B cell (primary cell): ENCODE data around the gene AFDN. TPM values are rescaled to one million over a fixed set of nuclear protein-coding genes. Genes with fewer than 3 reads are reported as not detected.

ENCODE experiments used
- ATAC-seq: fragments of 200-7000 bp; cut with Tn5 transposase; one replicate; pipeline ENCODE4 v1.10.0; 2021; ENCODE audit warnings: low read depth, mild to moderate bottlenecking, moderate number of reproducible peaks, moderate library complexity
- CTCF ChIA-PET: fragments of 350-600 bp; sonication (Branson Sonifier 250); formaldehyde crosslinking; loops from one replicate; lab custom pipeline; 2021; ENCODE audit warnings: antibody characterized with exemption, inconsistent platforms; lab: Charles Lee
- POLR2A ChIA-PET: fragments of 350-600 bp; sonication (Branson Sonifier 250); formaldehyde crosslinking; loops from one replicate; lab custom pipeline; 2021; ENCODE audit warnings: antibody characterized with exemption; lab: Charles Lee
- DNase-seq: peaks from one replicate; pipeline ENCODE4 v3.0.0; 2013
- H2AFZ ChIP-seq: 2 replicates; pipeline ENCODE4 v1.6.1; 2012; ENCODE audit warnings: mild to moderate bottlenecking, low read depth, low read length; ENCODE audit not compliant: insufficient read depth, poor library complexity, severe bottlenecking
- H3K27ac ChIP-seq, 2 donors: 1 replicate in 1 of 2; 2 replicates in 1 of 2; pipeline ENCODE4 v1.5.1; 2012 to 2013; ENCODE audit warnings: low read length in 2 of 2, mild to moderate bottlenecking in 2 of 2, moderate library complexity in 1 of 2
- H3K27me3 ChIP-seq, 4 experiments: fragments of 200-600 bp in 1 of 4; sonication (generic) in 1 of 4; replicated peaks in 1 of 4; 1 replicate in 2 of 4; 2 replicates in 2 of 4; pipeline versions ENCODE4 v1.6.1 to v1.7.0; 2013 to 2016; ENCODE audit warnings: low read length in 3 of 4, mild to moderate bottlenecking in 2 of 4, mixed read lengths in 1 of 4, moderate library complexity in 1 of 4; ENCODE audit not compliant: insufficient read depth in 4 of 4, control insufficient read depth in 3 of 4; ENCODE audit errors: control extremely low read depth in 1 of 4
- H3K36me3 ChIP-seq, 2 experiments: replicated peaks in 1 of 2; 1 replicate in 1 of 2; 2 replicates in 1 of 2; pipeline versions ENCODE4 v1.6.1 to v1.7.1; 2013; ENCODE audit warnings: low read length in 1 of 2; ENCODE audit not compliant: insufficient read depth in 2 of 2, control insufficient read depth in 1 of 2; ENCODE audit errors: control extremely low read depth in 1 of 2, extremely low read depth in 1 of 2
- H3K4me1 ChIP-seq, 2 donors: fragments of 200-600 bp in 1 of 2; sonication (generic) in 1 of 2; 1 replicate in 1 of 2; 2 replicates in 1 of 2; pipeline versions ENCODE4 v1.5.1 to v1.6.1; 2013 to 2017; ENCODE audit warnings: low read length in 2 of 2; ENCODE audit not compliant: control insufficient read depth in 2 of 2, insufficient read depth in 2 of 2
- H3K4me2 ChIP-seq: replicated peaks from 2 replicates; pipeline ENCODE3; 2012; ENCODE audit warnings: mild to moderate bottlenecking, low read depth, low read length; ENCODE audit not compliant: poor library complexity, severe bottlenecking
- H3K4me3 ChIP-seq, 5 experiments: fragments of 200-600 bp in 1 of 5; sonication (generic) in 1 of 5; 1 replicate in 3 of 5; 2 replicates in 2 of 5; pipeline versions ENCODE4 v1.5.1 to v1.7.0; 2011 to 2016; ENCODE audit warnings: low read length in 4 of 5, mild to moderate bottlenecking in 4 of 5, low read depth in 2 of 5, control low read depth in 1 of 5, moderate library complexity in 1 of 5; ENCODE audit not compliant: insufficient read depth in 1 of 5; ENCODE audit errors: control extremely low read depth in 1 of 5, extremely low read depth in 1 of 5
- H3K79me2 ChIP-seq: fragments of 200-600 bp; sonication (generic); one replicate; pipeline ENCODE4 v1.6.0; 2016; ENCODE audit warnings: low read length; ENCODE audit not compliant: control insufficient read depth, insufficient read depth
- H3K9ac ChIP-seq: fragments of 200-600 bp; sonication (generic); 2 replicates; pipeline ENCODE4 v1.6.1; 2017; ENCODE audit warnings: mild to moderate bottlenecking, low read length, moderate library complexity
- H3K9me3 ChIP-seq, 3 donors: one replicate each; pipeline versions ENCODE4 v1.6.1 to v1.7.1; 2013; ENCODE audit warnings: low read length in 2 of 3; ENCODE audit not compliant: control insufficient read depth in 2 of 3, insufficient read depth in 1 of 3; ENCODE audit errors: control extremely low read depth in 1 of 3
- H4K20me1 ChIP-seq: 2 replicates; pipeline ENCODE4 v1.6.0; 2012; ENCODE audit warnings: mild to moderate bottlenecking, low read length; ENCODE audit not compliant: insufficient read depth, control insufficient read depth, poor library complexity, severe bottlenecking
- H3K27ac Mint-ChIP-seq: one replicate; pipeline ENCODE4 v1.8.0; 2021; ENCODE audit warnings: mixed read lengths
- H3K27me3 Mint-ChIP-seq: one replicate; pipeline ENCODE4 v1.8.0; 2021; ENCODE audit warnings: mixed read lengths
- H3K4me1 Mint-ChIP-seq: one replicate; pipeline ENCODE4 v1.8.0; 2021; ENCODE audit warnings: mixed read lengths
- H3K4me3 Mint-ChIP-seq: one replicate; pipeline ENCODE4 v1.8.0; 2021; ENCODE audit warnings: mixed read lengths
- H3K9me3 Mint-ChIP-seq: one replicate; pipeline ENCODE4 v1.8.0; 2022; ENCODE audit warnings: mixed read lengths; ENCODE audit not compliant: insufficient read depth
- CTCF ChIP-seq: fragments of 200-600 bp; IDR thresholded peaks from one replicate; pipeline ENCODE4 v1.8.0; 2022; ENCODE audit warnings: antibody characterized with exemption, mild to moderate bottlenecking
- EZH2 ChIP-seq: IDR thresholded peaks from 2 replicates; pipeline ENCODE4 v1.6.1; 2012; ENCODE audit warnings: borderline replicate concordance, low read depth, mild to moderate bottlenecking, moderate library complexity, low read length; ENCODE audit not compliant: insufficient read depth, poor library complexity, severe bottlenecking
- WGBS: methylation state at CpG from one replicate; pipeline ENCODE4 v1.1.5; 2013; ENCODE audit warnings: missing lambda C conversion rate; ENCODE audit not compliant: insufficient coverage; 5-methylcytosine and 5-hydroxymethylcytosine counted together
- intact Hi-C: fragments of 100-400 bp; cut with micrococcal nuclease; formaldehyde crosslinking; loops from one replicate; pipeline ENCODE4 v1.10.0; 2022
- polyA plus RNA-seq: library from polyadenylated mRNA; depleted of rRNA; stranded (reverse); fragments of >200 nt; gene quantifications from 2 replicates; pipeline ENCODE4 v1.2.3, GENCODE V29; 2012
- total RNA-seq, 2 donors: library from RNA; stranded (reverse); fragments of 120-200 nt in 1 of 2; gene quantifications; 1 replicate in 1 of 2; 2 replicates in 1 of 2; pipeline versions ENCODE4 v1.2.3 to v1.2.4, GENCODE V29; 2013 to 2022

The AFDN gene
- total and polyA plus RNA-seq, 2 donors (not counting 1 experiment from before 2014, with no cell fraction given), result 15.4 to 70.5 TPM

- H3K27ac ChIP-seq, result no peak overlapping the region
- DNase-seq, result no peak
- H3K27me3 ChIP-seq, result peaks cover 0 to 3% (median 0%) of the 10 kb centered on the region in 4 experiments
- no peaks in the 10 kb centered on the region for H3K9me3 ChIP-seq
- H4K20me1 ChIP-seq, result no peaks in the 10 kb centered on the region
- no peaks in the 10 kb centered on the region for H3K4me1 ChIP-seq
- no peak overlapping the region for H3K9ac ChIP-seq
- Mint-ChIP-seq H3K4me3 (no peak overlapping the region), H3K4me1 (peaks cover 5% of the 10 kb centered on the region), H3K27me3 (peaks cover 3% of the 10 kb centered on the region), H3K27ac (no peak overlapping the region), H3K9me3 (no peaks in the 10 kb centered on the region)
- no peak for ATAC-seq
- H3K4me2 ChIP-seq, result no peak overlapping the region
- WGBS, result no CpG with 5 or more reads among the region's 2 CpGs
- no peak overlapping the region for H3K4me3 ChIP-seq
- H3K36me3 ChIP-seq, result no peaks in the 10 kb centered on the region
- H2AFZ ChIP-seq, result no peak overlapping the region
- no peak for TF ChIP-seq EZH2
- no peak for TF ChIP-seq CTCF
- H3K79me2 ChIP-seq, result no peaks in the 10 kb centered on the region
- POLR2A ChIA-PET, result no interaction called here
- CTCF ChIA-PET, result no interaction called here
- intact Hi-C loops, result no loop called here
Measured at GRCh38 chr6:167851370-167851952, 24.8 kb downstream of the AFDN start.

GRCh38 chr6:167855825-167856425 lies 29.2 kb downstream of the AFDN start:
- DNase-seq, result no peak
- Histone ChIP-seq H3K27me3 (peaks cover 0 to 3% (median 1%) of the 10 kb centered on the region in 4 experiments), H3K9me3 (no peaks in the 10 kb centered on the region), H3K36me3 (no peaks in the 10 kb centered on the region), H4K20me1 (no peaks in the 10 kb centered on the region), H3K4me2 (no peak overlapping the region), H3K79me2 (no peaks in the 10 kb centered on the region), H3K27ac (no peak overlapping the region), H3K9ac (no peak overlapping the region), H3K4me1 (peaks cover 0 to 3% of the 10 kb centered on the region in 2 donors), H3K4me3 (no peak overlapping the region), H2AFZ (no peak overlapping the region)
- Mint-ChIP-seq H3K4me3 (no peak overlapping the region), H3K27me3 (peaks cover 7% of the 10 kb centered on the region), H3K9me3 (peaks cover 3% of the 10 kb centered on the region), H3K27ac (no peak overlapping the region), H3K4me1 (peaks cover 15% of the 10 kb centered on the region)
- CTCF ChIA-PET, result no interaction called here
- no peak for TF ChIP-seq EZH2
- TF ChIP-seq CTCF, result no peak
- POLR2A ChIA-PET, result no interaction called here
- ATAC-seq, result no peak
- intact Hi-C loops, result no loop called here
- 100% methylated on average over 3 of the region's 6 CpGs for WGBS
